Nephron (organoid): ENCODE measurements around the gene PDCL3.
A peak's percentile ranks its signal among the peaks of the same experiment; 100 is the strongest.

Source experiments
- H3K27ac Mint-ChIP-seq, 3 experiments: 2 replicates each; pipeline ENCODE4 v1.8.0; 2020; ENCODE audit warnings: mixed read lengths in 3 of 3, mild to moderate bottlenecking in 2 of 3, moderate library complexity in 1 of 3
- H3K27me3 Mint-ChIP-seq: 2 replicates; pipeline ENCODE4 v1.8.0; 2021; ENCODE audit warnings: low read depth, mild to moderate bottlenecking, moderate library complexity, mixed read lengths
- H3K36me3 Mint-ChIP-seq: 2 replicates; pipeline ENCODE4 v1.8.0; 2020; ENCODE audit warnings: low read depth, mixed read lengths
- H3K4me1 Mint-ChIP-seq: 2 replicates; pipeline ENCODE4 v1.8.0; 2020; ENCODE audit warnings: mixed read lengths
- H3K4me3 Mint-ChIP-seq, 3 experiments: 2 replicates each; pipeline ENCODE4 v1.8.0; 2020; ENCODE audit warnings: mild to moderate bottlenecking in 3 of 3, mixed read lengths in 3 of 3, moderate library complexity in 2 of 3
- H3K9me3 Mint-ChIP-seq: 2 replicates; pipeline ENCODE4 v1.8.0; 2020; ENCODE audit warnings: mixed read lengths
- CTCF ChIP-seq, 3 experiments: fragments of 200-600 bp; sonication (generic); IDR thresholded peaks; one replicate each; pipeline ENCODE4 v1.5.0; 2021; ENCODE audit warnings: antibody characterized with exemption in 3 of 3; ENCODE audit not compliant: unreplicated experiment in 3 of 3

The PDCL3 gene

GRCh38 chr2:100562613-100563406 lies at the start of gene PDCL3:
Gene PDCL3, plus strand, starts transcription at chr2:100562993. Its CDS starts 75 bp downstream, at chr2:100563068.
- Mint-ChIP-seq H3K4me3 (peak within 1 kb of the TSS; percentile 93 to 99 (median 99)), H3K9me3 (no peaks in the 10 kb centered on the region), H3K27me3 (no peaks in the 10 kb centered on the region), H3K36me3 (peaks cover 22% of the 10 kb centered on the region), H3K4me1 (peaks cover 9% of the 10 kb centered on the region), H3K27ac (peak within 1 kb of the TSS; percentile 96 to 99 (median 99))
- no peak for TF ChIP-seq CTCF (IDR thresholded peaks at IDR 0.05; ENCODE audit: unreplicated experiment in 3 of 3)

GRCh38 chr2:100513650-100514049 lies 49.1 kb upstream of the PDCL3 start:
- Mint-ChIP-seq H3K27ac (no peak overlapping the region), H3K27me3 (no peaks in the 10 kb centered on the region), H3K4me3 (no peak overlapping the region), H3K9me3 (no peaks in the 10 kb centered on the region), H3K36me3 (no peaks in the 10 kb centered on the region), H3K4me1 (peaks cover 9% of the 10 kb centered on the region)
- TF ChIP-seq CTCF (IDR thresholded peaks at IDR 0.05; ENCODE audit: unreplicated experiment in 3 of 3): no peak

GRCh38 chr2:100517556-100517955 lies 45.2 kb upstream of the PDCL3 start:
- H3K4me1 Mint-ChIP-seq: peaks cover 9% of the 10 kb centered on the region

GRCh38 chr2:100518801-100519200 lies 44.0 kb upstream of the PDCL3 start:
- H3K27ac Mint-ChIP-seq: no peak overlapping the region
- no peak overlapping the region for H3K4me3 Mint-ChIP-seq
- H3K36me3 Mint-ChIP-seq: no peaks in the 10 kb centered on the region
- no peaks in the 10 kb centered on the region for H3K9me3 Mint-ChIP-seq
- no peak for TF ChIP-seq CTCF (IDR thresholded peaks at IDR 0.05; ENCODE audit: unreplicated experiment in 3 of 3)
- peaks cover 9% of the 10 kb centered on the region for H3K4me1 Mint-ChIP-seq
- peaks cover 11% of the 10 kb centered on the region for H3K27me3 Mint-ChIP-seq

More at GRCh38 chr2:100517556-100517955, 45.2 kb upstream of the PDCL3 start:
- H3K36me3 Mint-ChIP-seq: no peaks in the 10 kb centered on the region
- TF ChIP-seq CTCF (IDR thresholded peaks at IDR 0.05; ENCODE audit: unreplicated experiment in 3 of 3): no peak
- H3K27ac Mint-ChIP-seq: no peak overlapping the region
- H3K9me3 Mint-ChIP-seq: no peaks in the 10 kb centered on the region
- H3K27me3 Mint-ChIP-seq: peaks cover 11% of the 10 kb centered on the region
- H3K4me3 Mint-ChIP-seq: no peak overlapping the region

GRCh38 chr2:100520224-100520623 lies 42.6 kb upstream of the PDCL3 start:
- Mint-ChIP-seq H3K9me3 (no peaks in the 10 kb centered on the region), H3K4me1 (peaks cover 9% of the 10 kb centered on the region), H3K27me3 (peaks cover 11% of the 10 kb centered on the region), H3K27ac (no peak overlapping the region), H3K4me3 (no peak overlapping the region), H3K36me3 (no peaks in the 10 kb centered on the region)
- TF ChIP-seq CTCF (IDR thresholded peaks at IDR 0.05; ENCODE audit: unreplicated experiment in 3 of 3): no peak

GRCh38 chr2:100522430-100522829 lies 40.4 kb upstream of the PDCL3 start:
- Mint-ChIP-seq H3K4me1 (peaks cover 8% of the 10 kb centered on the region), H3K4me3 (no peak overlapping the region), H3K36me3 (no peaks in the 10 kb centered on the region), H3K27me3 (peaks cover 11% of the 10 kb centered on the region), H3K9me3 (no peaks in the 10 kb centered on the region), H3K27ac (no peak overlapping the region)
- TF ChIP-seq CTCF (IDR thresholded peaks at IDR 0.05; ENCODE audit: unreplicated experiment in 3 of 3): no peak
